Neural crest cell (in vitro differentiated cells): ENCODE results near the gene C2orf80. TPM values are rescaled to one million over a fixed set of nuclear protein-coding genes. Genes with fewer than 3 reads are reported as not detected.

Experiments used
- DNase-seq: peaks from one replicate; pipeline ENCODE4 v3.0.0; 2021; ENCODE audit warnings: low read depth, mixed read lengths, low spot score
- H3K27ac Mint-ChIP-seq: one replicate; pipeline ENCODE4 v1.8.0; 2021; ENCODE audit warnings: mild to moderate bottlenecking, mixed read lengths; ENCODE audit not compliant: unreplicated experiment
- H3K27me3 Mint-ChIP-seq: 2 replicates; pipeline ENCODE4 v1.8.0; 2021; ENCODE audit warnings: low read depth, mild to moderate bottlenecking, mixed read lengths
- H3K36me3 Mint-ChIP-seq: 2 replicates; pipeline ENCODE4 v1.8.0; 2021; ENCODE audit warnings: low read depth, mild to moderate bottlenecking, mixed read lengths
- H3K4me1 Mint-ChIP-seq: 2 replicates; pipeline ENCODE4 v1.8.0; 2021; ENCODE audit warnings: mixed read lengths
- H3K4me3 Mint-ChIP-seq: one replicate; pipeline ENCODE4 v1.8.0; 2021; ENCODE audit warnings: mild to moderate bottlenecking, mixed read lengths
- H3K9me3 Mint-ChIP-seq: 2 replicates; pipeline ENCODE4 v1.8.0; 2021; ENCODE audit warnings: mixed read lengths
- total RNA-seq: library from RNA; stranded (reverse); gene quantifications from 2 replicates; pipeline ENCODE4 v1.2.1, GENCODE V29; 2021
- TF ChIP-seq, protein P1 (sequence below): fragments of 200-600 bp; sonication (generic); conservative IDR thresholded peaks from 2 replicates; pipeline ENCODE4 v1.5.0; 2021; ENCODE audit warnings: antibody characterized with exemption, mild to moderate bottlenecking

Gene C2orf80
- total RNA-seq, 1 donor from 2014 or later = 1.0 TPM

DNA sequence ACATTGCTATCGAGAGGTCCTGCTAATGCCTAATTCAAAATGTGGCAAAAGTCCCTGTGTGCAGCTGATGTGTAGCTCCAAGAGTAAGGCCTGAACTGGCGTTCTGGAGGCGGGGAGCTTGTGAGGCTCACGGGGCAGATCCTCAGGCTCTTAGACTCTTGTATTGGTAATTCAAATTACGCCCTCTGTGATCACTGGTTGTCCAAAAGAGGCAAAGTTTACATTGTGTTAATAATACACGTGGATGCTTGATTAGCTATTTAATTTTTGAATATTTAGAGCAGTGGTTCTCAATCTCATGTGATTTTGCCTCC is 14.0 kb downstream of the C2orf80 start:
- Mint-ChIP-seq H3K4me3 (no peak overlapping the region), H3K4me1 (peaks cover 10% of the 10 kb centered on the region), H3K27me3 (no peaks in the 10 kb centered on the region), H3K27ac (no peak overlapping the region), H3K9me3 (no peaks in the 10 kb centered on the region), H3K36me3 (no peaks in the 10 kb centered on the region)
- TF ChIP-seq, protein P1, sequence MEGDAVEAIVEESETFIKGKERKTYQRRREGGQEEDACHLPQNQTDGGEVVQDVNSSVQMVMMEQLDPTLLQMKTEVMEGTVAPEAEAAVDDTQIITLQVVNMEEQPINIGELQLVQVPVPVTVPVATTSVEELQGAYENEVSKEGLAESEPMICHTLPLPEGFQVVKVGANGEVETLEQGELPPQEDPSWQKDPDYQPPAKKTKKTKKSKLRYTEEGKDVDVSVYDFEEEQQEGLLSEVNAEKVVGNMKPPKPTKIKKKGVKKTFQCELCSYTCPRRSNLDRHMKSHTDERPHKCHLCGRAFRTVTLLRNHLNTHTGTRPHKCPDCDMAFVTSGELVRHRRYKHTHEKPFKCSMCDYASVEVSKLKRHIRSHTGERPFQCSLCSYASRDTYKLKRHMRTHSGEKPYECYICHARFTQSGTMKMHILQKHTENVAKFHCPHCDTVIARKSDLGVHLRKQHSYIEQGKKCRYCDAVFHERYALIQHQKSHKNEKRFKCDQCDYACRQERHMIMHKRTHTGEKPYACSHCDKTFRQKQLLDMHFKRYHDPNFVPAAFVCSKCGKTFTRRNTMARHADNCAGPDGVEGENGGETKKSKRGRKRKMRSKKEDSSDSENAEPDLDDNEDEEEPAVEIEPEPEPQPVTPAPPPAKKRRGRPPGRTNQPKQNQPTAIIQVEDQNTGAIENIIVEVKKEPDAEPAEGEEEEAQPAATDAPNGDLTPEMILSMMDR = no peak
- no peak for DNase-seq

DNA sequence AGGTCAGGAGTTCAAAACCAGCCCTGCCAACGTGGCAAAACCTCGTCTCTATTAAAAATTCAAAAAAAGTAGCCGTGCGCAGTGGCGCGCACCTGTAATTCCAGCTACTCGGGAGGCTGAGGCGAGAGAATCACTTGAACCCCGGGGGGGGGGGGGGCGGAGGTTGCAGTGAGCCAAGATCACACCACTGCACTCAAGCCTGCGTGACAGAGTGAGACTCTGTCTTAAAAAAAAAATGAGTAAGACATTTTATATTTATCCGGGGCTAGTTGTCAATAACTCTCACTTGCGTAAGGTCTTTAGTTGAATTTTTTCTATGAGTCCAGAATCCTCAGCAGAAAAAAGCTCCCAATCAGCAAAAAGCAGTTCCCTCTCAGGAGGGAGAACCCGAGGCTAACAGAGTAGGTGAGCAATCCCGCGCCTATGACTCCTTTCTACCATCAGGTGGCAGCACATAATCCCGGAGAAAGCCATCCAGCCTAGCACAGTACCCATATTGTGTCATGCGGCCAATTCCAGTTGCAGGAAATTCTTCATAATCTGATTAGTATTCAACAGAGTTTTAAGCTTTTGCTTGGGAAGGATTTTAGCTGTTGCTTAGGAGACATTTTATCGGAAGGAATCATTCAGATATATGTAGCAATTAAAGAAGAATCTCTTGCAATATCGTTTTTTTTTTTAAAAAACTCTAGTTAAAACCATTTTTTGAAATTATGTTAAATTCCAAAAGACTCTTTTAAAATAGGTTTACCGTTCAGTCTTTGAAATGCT is 14.6 kb downstream of the C2orf80 start:
- Mint-ChIP-seq H3K9me3 (no peaks in the 10 kb centered on the region), H3K27ac (no peak overlapping the region), H3K27me3 (no peaks in the 10 kb centered on the region), H3K36me3 (no peaks in the 10 kb centered on the region), H3K4me3 (no peak overlapping the region), H3K4me1 (peaks cover 11% of the 10 kb centered on the region)
- DNase-seq = peak; percentile 76
- TF ChIP-seq, protein P1 = peak; percentile 90

DNA sequence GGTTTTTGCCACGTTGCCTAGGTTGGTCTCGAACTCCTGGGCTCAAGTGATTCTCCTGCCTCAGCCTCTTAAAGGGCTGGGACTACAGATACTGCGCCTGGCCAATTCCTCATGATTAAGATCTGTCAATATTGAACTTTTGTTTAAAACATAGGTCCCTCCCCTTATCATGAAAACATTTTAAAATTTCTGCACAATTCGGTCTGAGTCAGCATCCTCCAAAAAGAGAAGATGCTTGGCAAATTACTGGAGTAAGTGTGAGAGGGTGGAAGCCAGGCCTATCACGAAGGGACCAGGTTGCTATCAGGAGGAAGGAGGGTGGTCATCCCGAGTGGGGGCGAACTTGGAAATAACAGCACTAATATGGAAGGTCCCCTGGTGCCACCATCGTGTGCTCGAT is 15.7 kb downstream of the C2orf80 start:
- Mint-ChIP-seq H3K9me3 (no peaks in the 10 kb centered on the region), H3K36me3 (no peaks in the 10 kb centered on the region), H3K4me1 (peaks cover 15% of the 10 kb centered on the region), H3K27ac (no peak overlapping the region), H3K4me3 (no peak overlapping the region), H3K27me3 (no peaks in the 10 kb centered on the region)
- TF ChIP-seq, protein P1 = no peak
- no peak for DNase-seq

DNA sequence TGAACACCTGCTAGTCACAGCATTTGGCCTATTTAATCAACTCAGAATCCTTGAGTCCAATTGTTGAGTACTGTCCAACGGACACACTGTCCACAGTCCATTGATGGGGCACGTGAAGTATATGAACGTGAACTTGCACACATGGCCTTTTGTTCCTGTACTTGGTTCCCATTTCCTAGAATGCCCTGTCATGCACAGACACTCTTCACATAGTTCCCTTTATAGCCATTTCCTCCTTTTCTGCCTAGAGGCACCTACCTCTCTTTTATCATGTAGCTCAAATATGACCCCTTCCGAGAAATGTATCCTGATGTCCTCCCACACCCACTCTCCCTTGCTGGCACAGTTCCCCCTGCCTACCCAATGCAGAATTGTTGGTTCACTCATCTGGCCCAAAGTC is 17.7 kb downstream of the C2orf80 start:
- Mint-ChIP-seq H3K36me3 (no peaks in the 10 kb centered on the region), H3K27me3 (no peaks in the 10 kb centered on the region), H3K9me3 (no peaks in the 10 kb centered on the region), H3K27ac (no peak overlapping the region), H3K4me3 (no peak overlapping the region), H3K4me1 (peaks cover 15% of the 10 kb centered on the region)
- TF ChIP-seq, protein P1 = no peak
- DNase-seq = no peak

DNA sequence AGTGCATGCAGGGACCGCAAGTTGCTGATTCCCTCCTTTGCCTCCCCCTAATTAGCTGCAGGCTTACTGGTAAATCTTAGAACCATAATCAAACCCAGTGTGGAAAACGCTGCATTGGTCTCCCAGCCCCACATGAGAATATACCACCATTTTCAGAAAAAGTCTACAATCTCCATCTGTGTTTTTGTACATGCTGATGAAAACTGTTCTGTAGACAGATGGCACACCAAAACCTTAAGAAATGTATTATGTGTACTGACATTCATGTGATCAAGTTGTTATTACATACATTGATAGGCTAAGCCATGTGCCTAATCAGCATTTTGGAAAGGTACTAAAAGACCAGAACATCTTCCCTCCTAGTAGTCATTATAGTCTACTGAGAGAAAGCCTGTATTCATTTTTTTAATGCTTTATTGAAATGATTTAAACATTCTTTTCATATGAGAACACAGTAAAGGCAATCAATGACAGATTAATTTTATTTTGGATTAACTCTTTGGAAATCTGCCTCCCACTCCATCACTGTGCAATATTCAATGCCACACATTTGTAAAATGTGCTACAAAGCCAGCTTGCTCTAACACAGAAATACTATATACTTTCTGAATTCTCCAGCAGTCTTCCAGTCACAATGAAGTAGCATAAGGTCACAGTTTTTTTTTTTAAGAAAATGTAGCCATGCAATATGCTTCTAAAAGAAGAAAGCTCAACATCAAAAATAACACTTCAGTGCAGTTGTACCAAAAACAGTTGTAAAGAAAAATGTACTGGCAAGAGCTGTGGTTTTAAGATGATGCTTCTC is 24.7 kb downstream of the C2orf80 start:
- no peaks in the 10 kb centered on the region for H3K36me3 Mint-ChIP-seq
- H3K4me1 Mint-ChIP-seq = peaks cover 22% of the 10 kb centered on the region
- H3K27ac Mint-ChIP-seq = no peak overlapping the region
- no peaks in the 10 kb centered on the region for H3K27me3 Mint-ChIP-seq
- no peak for DNase-seq
- no peak overlapping the region for H3K4me3 Mint-ChIP-seq
- H3K9me3 Mint-ChIP-seq = no peaks in the 10 kb centered on the region
- TF ChIP-seq, protein P1 = no peak
